Measurements from ENCODE around the gene FAM107A.
"Not testable (repeated sequence)": the region's sequence is repeated elsewhere in the genome, so short reads cannot be mapped to it uniquely, and the experiment has no call there.

The FAM107A gene

GRCh38 chr3:58536501-58537411 is 40.4 kb downstream of the FAM107A start, which contains the start of gene ACOX2:
Gene ACOX2, minus strand, starts transcription at chr3:58537190. Its CDS starts 2,084 bp downstream, at chr3:58535106.
- DNase-seq (ENCODE audit: low read depth in 2 of 2): no peak

- no peak for DNase-seq (ENCODE audit: low read depth in 2 of 2)
Measured at GRCh38 chr3:58535531-58536500, 41.4 kb downstream of the FAM107A start.

- no peak for DNase-seq (ENCODE audit: low read depth in 2 of 2)
Measured at GRCh38 chr3:58534592-58535494, 42.3 kb downstream of the FAM107A start.

GRCh38 chr3:58532794-58533220 is 44.4 kb downstream of the FAM107A start:
- peak; percentile 72 to 73 for DNase-seq (ENCODE audit: low read depth in 2 of 2)

GRCh38 chr3:58531956-58532355 is 45.2 kb downstream of the FAM107A start:
- DNase-seq (ENCODE audit: low read depth in 2 of 2): no peak

- DNase-seq (ENCODE audit: low read depth in 2 of 2): no peak
Measured at GRCh38 chr3:58531555-58531954, 45.6 kb downstream of the FAM107A start.

- no peak for DNase-seq (ENCODE audit: low read depth in 2 of 2)
Measured at GRCh38 chr3:58530354-58530865, 46.8 kb downstream of the FAM107A start.

GRCh38 chr3:58529516-58530353 is 47.5 kb downstream of the FAM107A start:
- no peak for DNase-seq (ENCODE audit: low read depth in 2 of 2)

GRCh38 chr3:58528629-58529028 is 48.6 kb downstream of the FAM107A start:
- no peak for DNase-seq (ENCODE audit: low read depth in 2 of 2)

GRCh38 chr3:58527440-58527839 is 49.8 kb downstream of the FAM107A start:
- not testable (repeated sequence) for DNase-seq (ENCODE audit: low read depth in 2 of 2)

GRCh38 chr3:58526515-58526957 is 50.7 kb downstream of the FAM107A start:
- no peak for DNase-seq (ENCODE audit: low read depth in 2 of 2)

GRCh38 chr3:58524326-58524888 is 52.8 kb downstream of the FAM107A start:
- DNase-seq (ENCODE audit: low read depth in 2 of 2): no peak

- no peak for DNase-seq (ENCODE audit: low read depth in 2 of 2)
Measured at GRCh38 chr3:58522759-58523425, 54.3 kb downstream of the FAM107A start.

GRCh38 chr3:58521917-58522631 is 55.1 kb downstream of the FAM107A start:
- DNase-seq (ENCODE audit: low read depth in 2 of 2): no peak

- no peak for DNase-seq (ENCODE audit: low read depth in 2 of 2)
Measured at GRCh38 chr3:58521336-58521670, 55.9 kb downstream of the FAM107A start.

GRCh38 chr3:58520403-58521335 is 56.5 kb downstream of the FAM107A start:
- no peak for DNase-seq (ENCODE audit: low read depth in 2 of 2)

- DNase-seq (ENCODE audit: low read depth in 2 of 2): no peak
Measured at GRCh38 chr3:58519668-58520402, 57.4 kb downstream of the FAM107A start.

Measured in stimulated activated CD4-positive, alpha-beta T cell treated with anti-CD3 and anti-CD28 coated beads, Interleukin-1b, Interleukin-23, amount 100 ng/mL, for 4 hours (primary cell).